NB4 (cell line): ENCODE data around the gene TBC1D12.

Experiments used
- DNase-seq: peaks from one replicate; pipeline ENCODE4 v3.0.0; 2010; ENCODE audit warnings: low read depth
- H3K4me3 ChIP-seq: one replicate; pipeline ENCODE4 v1.5.1; 2011; ENCODE audit warnings: mild to moderate bottlenecking, low read depth, low read length, moderate library complexity
- MAX ChIP-seq: IDR thresholded peaks from 2 replicates; pipeline ENCODE4 v1.6.1; 2011; ENCODE audit warnings: low read depth, low read length
- MYC ChIP-seq: IDR thresholded peaks from 2 replicates; pipeline ENCODE4 v1.6.1; 2011; ENCODE audit warnings: low read depth, low read length
- POLR2A ChIP-seq: IDR thresholded peaks from 2 replicates; pipeline ENCODE4 v1.6.1; 2011; ENCODE audit warnings: mild to moderate bottlenecking; ENCODE audit not compliant: insufficient read length; ENCODE audit errors: extremely low read depth
- TF ChIP-seq, protein P1 (sequence below): IDR thresholded peaks from one replicate; pipeline ENCODE4 v1.5.1; 2012; ENCODE audit warnings: low read depth, low read length

The TBC1D12 gene

DNA sequence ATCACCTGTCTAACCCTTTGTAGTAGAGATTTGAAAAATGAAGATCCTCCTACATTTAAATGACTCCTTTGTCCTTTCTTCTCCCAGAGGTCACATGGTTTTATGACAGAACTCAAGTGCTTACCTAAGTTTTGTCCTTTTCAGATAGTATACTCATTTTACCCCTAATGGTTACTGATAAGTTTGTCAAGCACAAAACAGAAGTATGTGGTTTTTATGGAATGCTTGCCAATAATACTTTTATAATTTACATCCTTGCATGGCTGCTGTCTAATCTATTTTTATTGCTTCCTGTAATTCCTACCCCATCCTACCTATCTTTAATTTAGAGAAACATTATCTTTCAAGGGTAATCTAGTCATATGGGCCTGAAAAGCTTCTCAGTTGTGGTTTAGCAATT is 180.8 kb downstream of the TBC1D12 start:
- TF ChIP-seq, protein P1, sequence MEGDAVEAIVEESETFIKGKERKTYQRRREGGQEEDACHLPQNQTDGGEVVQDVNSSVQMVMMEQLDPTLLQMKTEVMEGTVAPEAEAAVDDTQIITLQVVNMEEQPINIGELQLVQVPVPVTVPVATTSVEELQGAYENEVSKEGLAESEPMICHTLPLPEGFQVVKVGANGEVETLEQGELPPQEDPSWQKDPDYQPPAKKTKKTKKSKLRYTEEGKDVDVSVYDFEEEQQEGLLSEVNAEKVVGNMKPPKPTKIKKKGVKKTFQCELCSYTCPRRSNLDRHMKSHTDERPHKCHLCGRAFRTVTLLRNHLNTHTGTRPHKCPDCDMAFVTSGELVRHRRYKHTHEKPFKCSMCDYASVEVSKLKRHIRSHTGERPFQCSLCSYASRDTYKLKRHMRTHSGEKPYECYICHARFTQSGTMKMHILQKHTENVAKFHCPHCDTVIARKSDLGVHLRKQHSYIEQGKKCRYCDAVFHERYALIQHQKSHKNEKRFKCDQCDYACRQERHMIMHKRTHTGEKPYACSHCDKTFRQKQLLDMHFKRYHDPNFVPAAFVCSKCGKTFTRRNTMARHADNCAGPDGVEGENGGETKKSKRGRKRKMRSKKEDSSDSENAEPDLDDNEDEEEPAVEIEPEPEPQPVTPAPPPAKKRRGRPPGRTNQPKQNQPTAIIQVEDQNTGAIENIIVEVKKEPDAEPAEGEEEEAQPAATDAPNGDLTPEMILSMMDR, result no peak
- TF ChIP-seq MYC, result no peak
- no peak for TF ChIP-seq POLR2A
- no peak for TF ChIP-seq MAX
- no peak overlapping the region for H3K4me3 ChIP-seq
- DNase-seq, result no peak
